Measurements from ENCODE around the gene AMMECR1. TPM values are rescaled to one million over a fixed set of nuclear protein-coding genes. Genes with fewer than 3 reads are reported as not detected.
A peak's percentile ranks its signal among the peaks of the same experiment; 100 is the strongest.

Gene AMMECR1
- 16.0 and 17.3 TPM in 2 replicates for total RNA-seq

GRCh38 chrX:110317820-110318663 is at the start of gene AMMECR1:
Gene AMMECR1 (minus strand): TSS chrX:110318085. CDS start chrX:110318071, 14 bp downstream.
- Histone ChIP-seq H3K36me3 (ENCODE audit: control insufficient read depth, insufficient read depth, low read length) (no peaks in the 10 kb centered on the region), H3K27me3 (ENCODE audit: control insufficient read depth, insufficient read depth, low read length) (no peaks in the 10 kb centered on the region), H3K4me3 (ENCODE audit: low read depth, low read length) (peak within 1 kb of the TSS; percentile 81)
- no peak for DNase-seq (ENCODE audit: low read depth)
- TF ChIP-seq CTCF (IDR thresholded peaks at IDR 0.05; ENCODE audit: insufficient read depth, low read length, poor library complexity, severe bottlenecking) = no peak

- H3K4me3 ChIP-seq (ENCODE audit: low read depth, low read length) = no peak overlapping the region
- H3K36me3 ChIP-seq (ENCODE audit: control insufficient read depth, insufficient read depth, low read length) = no peaks in the 10 kb centered on the region
- no peak for DNase-seq (ENCODE audit: low read depth)
- H3K27me3 ChIP-seq (ENCODE audit: control insufficient read depth, insufficient read depth, low read length) = no peaks in the 10 kb centered on the region
- TF ChIP-seq CTCF (IDR thresholded peaks at IDR 0.05; ENCODE audit: insufficient read depth, low read length, poor library complexity, severe bottlenecking) = no peak
These were observed 45.4 kb upstream of the AMMECR1 start for GRCh38 chrX:110363244-110363643.

- H3K36me3 ChIP-seq (ENCODE audit: control insufficient read depth, insufficient read depth, low read length) = no peaks in the 10 kb centered on the region
- TF ChIP-seq CTCF (IDR thresholded peaks at IDR 0.05; ENCODE audit: insufficient read depth, low read length, poor library complexity, severe bottlenecking) = no peak
These were observed 41.4 kb upstream of the AMMECR1 start for GRCh38 chrX:110359273-110359672.

GRCh38 chrX:110358548-110358947 is 40.7 kb upstream of the AMMECR1 start, which contains the start of gene RTL9:
Gene RTL9 (plus strand): TSS chrX:110358848. CDS start chrX:110450618, 91,770 bp downstream.
- no peaks in the 10 kb centered on the region for H3K27me3 ChIP-seq (ENCODE audit: control insufficient read depth, insufficient read depth, low read length)
- TF ChIP-seq CTCF (IDR thresholded peaks at IDR 0.05; ENCODE audit: insufficient read depth, low read length, poor library complexity, severe bottlenecking) = no peak
- H3K36me3 ChIP-seq (ENCODE audit: control insufficient read depth, insufficient read depth, low read length) = no peaks in the 10 kb centered on the region
- no peak for DNase-seq (ENCODE audit: low read depth)
- H3K4me3 ChIP-seq (ENCODE audit: low read depth, low read length) = no peak within 1 kb of the TSS

More at GRCh38 chrX:110359273-110359672, 41.4 kb upstream of the AMMECR1 start:
- DNase-seq (ENCODE audit: low read depth) = no peak
- Histone ChIP-seq H3K27me3 (ENCODE audit: control insufficient read depth, insufficient read depth, low read length) (no peaks in the 10 kb centered on the region), H3K4me3 (ENCODE audit: low read depth, low read length) (no peak overlapping the region)

- no peak for DNase-seq (ENCODE audit: low read depth)
- Histone ChIP-seq H3K4me3 (ENCODE audit: low read depth, low read length) (no peak overlapping the region), H3K36me3 (ENCODE audit: control insufficient read depth, insufficient read depth, low read length) (no peaks in the 10 kb centered on the region), H3K27me3 (ENCODE audit: control insufficient read depth, insufficient read depth, low read length) (no peaks in the 10 kb centered on the region)
- no peak for TF ChIP-seq CTCF (IDR thresholded peaks at IDR 0.05; ENCODE audit: insufficient read depth, low read length, poor library complexity, severe bottlenecking)
These were observed 28.8 kb upstream of the AMMECR1 start for GRCh38 chrX:110346681-110347080.
